ENCODE measurements around the gene SERPINE1.

DNA sequence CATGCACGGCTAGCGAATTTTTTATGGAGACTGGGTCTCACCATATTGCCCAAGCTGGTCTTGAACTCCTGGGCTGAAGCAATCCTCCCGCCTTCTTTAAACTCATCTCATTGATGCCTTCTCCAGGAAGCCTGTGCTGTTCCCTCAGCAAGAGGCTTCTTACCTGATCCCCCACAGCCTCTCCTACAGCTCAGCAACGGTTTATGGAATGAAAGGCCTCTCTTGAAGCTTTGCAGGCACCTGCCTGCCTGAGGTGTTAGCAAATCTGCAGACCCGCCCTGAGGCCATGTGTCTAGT lies 42.1 kb upstream of the SERPINE1 start:
- TF ChIP-seq, protein P1, sequence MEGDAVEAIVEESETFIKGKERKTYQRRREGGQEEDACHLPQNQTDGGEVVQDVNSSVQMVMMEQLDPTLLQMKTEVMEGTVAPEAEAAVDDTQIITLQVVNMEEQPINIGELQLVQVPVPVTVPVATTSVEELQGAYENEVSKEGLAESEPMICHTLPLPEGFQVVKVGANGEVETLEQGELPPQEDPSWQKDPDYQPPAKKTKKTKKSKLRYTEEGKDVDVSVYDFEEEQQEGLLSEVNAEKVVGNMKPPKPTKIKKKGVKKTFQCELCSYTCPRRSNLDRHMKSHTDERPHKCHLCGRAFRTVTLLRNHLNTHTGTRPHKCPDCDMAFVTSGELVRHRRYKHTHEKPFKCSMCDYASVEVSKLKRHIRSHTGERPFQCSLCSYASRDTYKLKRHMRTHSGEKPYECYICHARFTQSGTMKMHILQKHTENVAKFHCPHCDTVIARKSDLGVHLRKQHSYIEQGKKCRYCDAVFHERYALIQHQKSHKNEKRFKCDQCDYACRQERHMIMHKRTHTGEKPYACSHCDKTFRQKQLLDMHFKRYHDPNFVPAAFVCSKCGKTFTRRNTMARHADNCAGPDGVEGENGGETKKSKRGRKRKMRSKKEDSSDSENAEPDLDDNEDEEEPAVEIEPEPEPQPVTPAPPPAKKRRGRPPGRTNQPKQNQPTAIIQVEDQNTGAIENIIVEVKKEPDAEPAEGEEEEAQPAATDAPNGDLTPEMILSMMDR (IDR thresholded peaks at IDR 0.05; ENCODE audit: low read depth, low read length, poor library complexity, severe bottlenecking), result no peak
- TF ChIP-seq EZH2phosphoT487 (IDR thresholded peaks at IDR 0.05; ENCODE audit: borderline replicate concordance, low read length), result no peak

Measured in DOHH2 (cell line).